ENCODE data around the gene CREB5.
A peak's percentile ranks its signal among the peaks of the same experiment; 100 is the strongest.

CREB5 gene, protein sequence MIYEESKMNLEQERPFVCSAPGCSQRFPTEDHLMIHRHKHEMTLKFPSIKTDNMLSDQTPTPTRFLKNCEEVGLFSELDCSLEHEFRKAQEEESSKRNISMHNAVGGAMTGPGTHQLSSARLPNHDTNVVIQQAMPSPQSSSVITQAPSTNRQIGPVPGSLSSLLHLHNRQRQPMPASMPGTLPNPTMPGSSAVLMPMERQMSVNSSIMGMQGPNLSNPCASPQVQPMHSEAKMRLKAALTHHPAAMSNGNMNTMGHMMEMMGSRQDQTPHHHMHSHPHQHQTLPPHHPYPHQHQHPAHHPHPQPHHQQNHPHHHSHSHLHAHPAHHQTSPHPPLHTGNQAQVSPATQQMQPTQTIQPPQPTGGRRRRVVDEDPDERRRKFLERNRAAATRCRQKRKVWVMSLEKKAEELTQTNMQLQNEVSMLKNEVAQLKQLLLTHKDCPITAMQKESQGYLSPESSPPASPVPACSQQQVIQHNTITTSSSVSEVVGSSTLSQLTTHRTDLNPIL

DNA sequence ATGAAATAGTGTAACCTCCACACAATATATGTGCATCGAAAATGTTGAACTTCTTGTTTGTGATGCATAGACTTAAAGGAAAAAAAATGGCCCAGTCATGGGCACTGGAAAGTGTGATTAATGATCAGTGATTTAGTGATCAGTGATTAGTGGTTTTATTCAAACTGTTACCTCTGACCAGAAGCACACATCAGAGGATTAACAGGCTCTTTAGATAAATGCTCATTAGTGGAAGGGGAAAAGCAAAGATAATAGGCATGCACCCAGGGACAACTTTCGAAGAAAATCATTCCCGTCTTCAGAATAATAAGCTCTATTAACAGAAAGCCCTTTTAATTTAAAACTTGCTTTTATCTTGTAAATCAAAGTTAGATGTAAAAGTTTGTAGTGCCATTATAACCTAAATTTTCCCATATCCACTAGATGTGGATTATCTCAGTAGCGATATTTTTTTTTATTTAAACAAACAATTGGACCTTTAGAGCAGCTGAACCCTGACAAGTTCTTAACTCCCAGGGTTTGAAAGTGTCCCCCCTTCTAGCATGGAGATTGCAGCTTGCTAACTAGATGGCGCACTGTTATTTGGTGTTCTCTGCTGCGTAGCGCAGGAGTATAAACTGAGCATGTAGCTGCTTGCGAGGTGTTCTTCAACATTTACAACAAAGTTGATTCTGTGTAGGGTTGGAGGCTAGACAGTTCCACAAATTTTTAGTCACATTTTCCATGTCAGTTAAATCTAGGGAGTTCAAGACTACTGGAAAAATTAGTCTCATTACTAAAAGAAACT lies at the start of gene CREB5:
TSS of gene CREB5 (plus strand) at position 643 of the 787 bp plus-strand sequence. CDS start 397 bp downstream, outside the sequence.
- Histone ChIP-seq H3K9me3 (ENCODE audit: control insufficient read depth, insufficient read depth, low read length) (no peaks in the 10 kb centered on the region), H3K36me3 (ENCODE audit: insufficient read depth, low read length) (no peaks in the 10 kb centered on the region), H3K9ac (ENCODE audit: low read depth, low read length) (no peak within 1 kb of the TSS; the same call in 1 of the 2 replicates), H3K4me1 (ENCODE audit: insufficient read depth, low read length) (0 out of 2 replicates have a peak, but pooled peaks cover 5% of the 10 kb centered on the region)

DNA sequence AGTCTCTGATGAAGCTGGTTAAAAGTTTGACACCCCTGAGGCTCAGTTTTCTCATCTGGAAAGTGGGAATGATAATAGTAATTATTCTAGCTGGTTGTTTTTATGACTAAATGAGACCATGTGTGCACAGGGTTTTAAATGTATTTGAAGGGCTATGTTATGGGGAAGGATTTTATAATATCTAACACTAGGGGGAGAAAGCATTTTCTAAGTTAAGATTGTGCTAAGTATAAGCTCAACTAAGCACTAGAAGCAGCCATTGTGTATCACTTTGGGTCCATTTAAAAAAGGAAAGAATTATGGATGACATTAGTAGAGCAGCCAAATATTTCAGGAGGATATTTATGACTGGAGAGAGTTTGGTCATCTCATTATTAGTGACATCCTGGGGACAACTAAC lies 49.5 kb upstream of the CREB5 start:
- peaks cover 6% of the 10 kb centered on the region; the same call in 1 of the 2 replicates for H3K9me3 ChIP-seq (ENCODE audit: control insufficient read depth, insufficient read depth, low read length)
- peaks cover 23% of the 10 kb centered on the region for H3K4me1 ChIP-seq (ENCODE audit: insufficient read depth, low read length)
- no peak overlapping the region for H3K9ac ChIP-seq (ENCODE audit: low read depth, low read length)
- H3K36me3 ChIP-seq (ENCODE audit: insufficient read depth, low read length), result no peaks in the 10 kb centered on the region

DNA sequence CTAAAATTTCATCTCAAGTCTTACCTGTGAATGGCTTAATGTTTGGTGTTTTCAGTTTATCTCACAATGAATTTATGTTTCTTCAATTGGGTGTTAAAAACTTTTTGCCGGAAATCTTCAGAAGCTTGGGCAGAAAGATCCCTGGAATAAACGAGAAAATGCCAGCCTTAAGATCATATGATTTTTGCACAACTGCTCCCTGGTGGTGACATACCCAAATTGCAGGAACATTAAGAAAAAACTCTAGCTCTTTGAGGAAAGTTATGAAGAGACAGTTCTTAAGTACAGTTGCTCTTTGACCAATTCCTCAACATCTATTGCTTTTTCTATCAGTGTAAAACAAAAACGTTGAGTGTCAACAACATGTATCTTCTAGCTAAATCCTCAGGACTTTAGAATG lies 48.2 kb upstream of the CREB5 start:
- Histone ChIP-seq H3K4me1 (ENCODE audit: insufficient read depth, low read length) (peaks cover 18% of the 10 kb centered on the region), H3K36me3 (ENCODE audit: insufficient read depth, low read length) (no peaks in the 10 kb centered on the region), H3K9me3 (ENCODE audit: control insufficient read depth, insufficient read depth, low read length) (peaks cover 6% of the 10 kb centered on the region; the same call in 1 of the 2 replicates), H3K9ac (ENCODE audit: low read depth, low read length) (no peak overlapping the region)

DNA sequence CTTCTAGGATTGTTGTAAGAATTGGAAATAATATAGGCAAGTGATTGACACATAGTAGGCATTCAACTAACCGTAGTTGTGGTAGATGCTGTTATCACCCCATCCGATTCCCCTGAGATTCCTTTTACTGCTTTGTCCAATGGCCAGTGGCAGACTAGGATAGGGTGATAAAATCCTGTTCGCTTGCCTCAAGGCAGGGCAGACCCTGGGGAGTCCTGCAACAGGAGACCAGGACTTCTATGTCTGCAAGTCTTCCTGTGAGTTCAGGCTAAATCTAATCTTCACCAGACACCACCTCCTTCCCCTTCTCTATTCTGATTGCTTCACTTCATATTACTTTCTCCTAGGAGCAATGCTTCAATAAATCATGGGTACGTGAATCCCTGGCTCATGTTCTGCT lies 42.8 kb upstream of the CREB5 start:
- Histone ChIP-seq H3K36me3 (ENCODE audit: insufficient read depth, low read length) (no peaks in the 10 kb centered on the region), H3K4me1 (ENCODE audit: insufficient read depth, low read length) (no peaks in the 10 kb centered on the region), H3K9me3 (ENCODE audit: control insufficient read depth, insufficient read depth, low read length) (peaks cover 3% of the 10 kb centered on the region; the same call in 1 of the 2 replicates), H3K9ac (ENCODE audit: low read depth, low read length) (no peak overlapping the region)

DNA sequence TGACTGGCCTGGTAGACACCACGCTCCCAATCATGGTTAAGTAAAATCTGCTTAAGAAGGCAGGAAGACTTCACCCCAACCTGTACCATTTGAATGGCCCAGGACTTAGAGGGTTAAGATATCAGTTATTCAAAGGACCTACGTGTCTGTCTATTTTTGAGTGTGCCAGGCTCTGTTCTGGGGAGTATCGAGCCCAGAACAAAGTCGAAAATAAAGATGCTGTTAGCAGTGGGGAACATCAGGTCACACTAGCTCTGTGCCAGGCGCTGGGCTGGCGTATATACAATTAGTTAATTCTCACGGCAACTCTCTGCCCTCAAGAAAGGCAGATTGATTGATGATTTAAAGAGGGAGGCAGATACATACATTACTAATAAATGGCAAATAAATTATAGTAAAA lies 40.5 kb upstream of the CREB5 start:
- Histone ChIP-seq H3K9ac (ENCODE audit: low read depth, low read length) (no peak overlapping the region), H3K9me3 (ENCODE audit: control insufficient read depth, insufficient read depth, low read length) (no peaks in the 10 kb centered on the region), H3K4me1 (ENCODE audit: insufficient read depth, low read length) (no peaks in the 10 kb centered on the region), H3K36me3 (ENCODE audit: insufficient read depth, low read length) (no peaks in the 10 kb centered on the region)

DNA sequence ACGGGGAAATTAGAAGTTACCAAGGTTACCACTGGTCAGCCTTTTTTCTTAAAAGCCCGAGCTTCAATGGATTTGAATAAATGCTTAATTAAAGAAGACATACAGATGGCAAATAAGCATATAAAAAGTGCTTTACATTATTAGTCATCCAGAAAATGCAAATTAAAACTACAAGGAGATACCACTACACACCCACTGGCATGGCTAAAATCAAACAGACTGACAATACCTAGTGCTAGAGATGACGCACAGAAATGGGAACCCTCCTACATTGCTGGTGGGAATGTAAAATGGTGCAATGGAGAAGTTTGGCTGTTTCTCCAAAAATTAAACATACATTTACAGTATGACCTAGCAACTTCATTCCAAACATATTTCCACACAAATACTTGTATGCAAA lies 38.3 kb upstream of the CREB5 start:
- Histone ChIP-seq H3K36me3 (ENCODE audit: insufficient read depth, low read length) (no peaks in the 10 kb centered on the region; the same call in 1 of the 2 replicates), H3K9ac (ENCODE audit: low read depth, low read length) (no peak overlapping the region), H3K9me3 (ENCODE audit: control insufficient read depth, insufficient read depth, low read length) (no peaks in the 10 kb centered on the region), H3K4me1 (ENCODE audit: insufficient read depth, low read length) (no peaks in the 10 kb centered on the region)

DNA sequence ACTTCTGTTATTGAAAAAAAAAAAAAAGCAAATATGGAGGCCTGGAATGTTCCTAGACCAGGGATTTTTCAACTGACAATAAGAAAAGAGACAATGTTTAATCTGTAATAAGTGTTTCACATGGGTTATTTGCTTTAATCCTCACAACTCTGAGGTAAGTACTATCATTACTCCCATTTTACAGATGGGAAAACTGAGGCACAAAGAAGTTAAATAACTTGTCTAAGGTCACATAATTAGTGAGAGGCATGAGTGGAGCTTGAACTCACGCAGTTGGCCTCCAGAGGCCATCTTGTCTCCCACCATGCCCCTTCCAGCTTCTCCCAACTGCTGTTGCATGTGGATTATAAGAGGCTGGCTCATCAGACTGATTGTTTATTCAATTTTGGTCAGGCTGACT lies 36.6 kb upstream of the CREB5 start:
- no peak overlapping the region for H3K9ac ChIP-seq (ENCODE audit: low read depth, low read length)
- no peaks in the 10 kb centered on the region; the same call in 1 of the 2 replicates for H3K36me3 ChIP-seq (ENCODE audit: insufficient read depth, low read length)
- no peaks in the 10 kb centered on the region for H3K4me1 ChIP-seq (ENCODE audit: insufficient read depth, low read length)
- no peaks in the 10 kb centered on the region for H3K9me3 ChIP-seq (ENCODE audit: control insufficient read depth, insufficient read depth, low read length)

DNA sequence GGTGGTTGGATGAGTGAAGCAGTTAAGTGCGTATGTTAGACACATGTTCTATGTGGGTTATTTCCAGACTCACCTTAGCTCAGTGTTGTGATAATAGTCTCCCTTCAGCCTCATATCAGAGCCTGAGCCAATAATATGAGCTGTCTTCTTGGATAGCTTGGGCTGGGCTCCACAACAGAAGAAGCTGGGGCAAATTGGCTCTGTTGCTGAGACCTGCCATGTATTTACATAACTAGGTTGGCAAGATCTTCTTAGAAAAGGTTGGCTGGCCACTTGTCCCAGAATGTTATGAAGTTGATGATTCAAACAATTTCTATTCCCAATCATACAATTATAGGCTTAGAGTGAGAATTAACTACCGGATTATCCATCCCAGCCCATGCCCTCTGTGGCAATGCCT lies 35.7 kb upstream of the CREB5 start:
- no peaks in the 10 kb centered on the region; the same call in 1 of the 2 replicates for H3K36me3 ChIP-seq (ENCODE audit: insufficient read depth, low read length)

DNA sequence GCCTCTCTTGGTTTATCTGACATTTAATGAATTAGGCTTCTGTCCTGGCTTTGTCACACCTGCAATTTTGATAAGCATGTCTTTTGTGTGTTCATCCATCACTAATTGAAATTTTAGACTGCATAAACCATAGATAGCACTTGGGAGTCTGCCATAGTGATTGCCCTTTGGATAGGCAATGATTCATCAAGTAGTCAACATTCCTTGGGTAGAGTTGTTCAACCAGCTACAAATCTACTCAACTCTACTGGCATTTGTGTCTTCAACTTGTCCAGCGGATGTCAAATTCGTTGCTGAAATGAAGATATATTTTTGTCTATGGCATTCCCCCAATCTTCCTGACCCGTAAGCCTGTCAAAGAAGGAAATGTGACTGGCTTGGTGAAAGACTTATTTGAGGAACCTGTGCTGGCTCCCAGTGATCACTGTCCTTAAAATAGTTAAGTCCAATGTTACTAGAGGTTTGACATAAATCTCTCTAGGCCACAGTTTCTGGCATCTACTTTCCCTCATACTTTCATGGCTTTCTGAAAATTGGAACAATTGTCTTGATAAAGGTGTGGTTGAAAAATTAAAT lies 33.7 kb upstream of the CREB5 start:
- no peaks in the 10 kb centered on the region; the same call in 1 of the 2 replicates for H3K36me3 ChIP-seq (ENCODE audit: insufficient read depth, low read length)
- H3K4me1 ChIP-seq (ENCODE audit: insufficient read depth, low read length), result no peaks in the 10 kb centered on the region
- H3K9ac ChIP-seq (ENCODE audit: low read depth, low read length), result no peak overlapping the region
- H3K9me3 ChIP-seq (ENCODE audit: control insufficient read depth, insufficient read depth, low read length), result no peaks in the 10 kb centered on the region

More for the DNA sequence above, 35.7 kb upstream of the CREB5 start:
- Histone ChIP-seq H3K9me3 (ENCODE audit: control insufficient read depth, insufficient read depth, low read length) (no peaks in the 10 kb centered on the region), H3K9ac (ENCODE audit: low read depth, low read length) (no peak overlapping the region), H3K4me1 (ENCODE audit: insufficient read depth, low read length) (no peaks in the 10 kb centered on the region)

DNA sequence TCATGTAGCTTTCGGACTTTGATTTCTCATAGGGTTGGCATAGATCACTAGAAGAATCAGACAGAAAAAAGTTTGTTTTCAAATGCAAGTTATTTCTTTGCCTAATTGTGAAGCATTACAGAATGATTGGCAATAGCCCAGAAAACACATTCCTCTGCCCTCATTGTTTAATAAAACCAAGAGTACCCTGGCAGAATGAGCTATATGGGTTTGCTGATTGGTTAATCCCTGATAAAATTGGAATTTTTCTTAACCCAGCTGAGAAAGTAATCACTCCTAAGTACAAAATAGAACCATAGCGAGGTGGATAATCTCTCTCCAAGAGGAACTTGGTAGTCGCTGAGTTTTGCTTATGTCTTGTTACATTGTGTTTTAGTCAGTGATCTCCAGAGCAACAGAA lies 30.9 kb upstream of the CREB5 start:
- H3K9me3 ChIP-seq (ENCODE audit: control insufficient read depth, insufficient read depth, low read length), result no peaks in the 10 kb centered on the region
- H3K9ac ChIP-seq (ENCODE audit: low read depth, low read length), result no peak overlapping the region
- H3K4me1 ChIP-seq (ENCODE audit: insufficient read depth, low read length), result no peaks in the 10 kb centered on the region
- H3K36me3 ChIP-seq (ENCODE audit: insufficient read depth, low read length), result no peaks in the 10 kb centered on the region; the same call in 1 of the 2 replicates

DNA sequence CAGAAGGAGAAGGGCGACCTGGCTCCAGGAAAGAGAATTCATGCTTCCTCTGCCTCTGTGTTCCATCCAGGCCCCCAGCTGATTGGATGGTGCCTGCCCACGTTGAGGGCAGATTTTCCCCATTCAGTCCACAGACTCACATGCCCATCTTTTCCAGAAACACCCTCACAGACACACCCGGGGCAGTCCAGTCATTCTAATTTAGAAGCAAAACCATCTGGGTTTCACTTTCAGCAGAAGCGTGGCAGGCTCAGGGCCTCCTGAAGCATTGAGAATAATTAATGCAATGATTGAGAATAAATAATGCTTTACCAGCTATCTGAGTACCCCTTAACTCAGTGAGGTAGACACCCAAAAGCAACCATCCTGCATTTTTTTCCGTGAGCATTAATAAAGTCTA lies 30.2 kb upstream of the CREB5 start:
- H3K9ac ChIP-seq (ENCODE audit: low read depth, low read length), result no peak overlapping the region
- no peaks in the 10 kb centered on the region for H3K36me3 ChIP-seq (ENCODE audit: insufficient read depth, low read length)
- no peaks in the 10 kb centered on the region for H3K4me1 ChIP-seq (ENCODE audit: insufficient read depth, low read length)
- no peaks in the 10 kb centered on the region for H3K9me3 ChIP-seq (ENCODE audit: control insufficient read depth, insufficient read depth, low read length)

DNA sequence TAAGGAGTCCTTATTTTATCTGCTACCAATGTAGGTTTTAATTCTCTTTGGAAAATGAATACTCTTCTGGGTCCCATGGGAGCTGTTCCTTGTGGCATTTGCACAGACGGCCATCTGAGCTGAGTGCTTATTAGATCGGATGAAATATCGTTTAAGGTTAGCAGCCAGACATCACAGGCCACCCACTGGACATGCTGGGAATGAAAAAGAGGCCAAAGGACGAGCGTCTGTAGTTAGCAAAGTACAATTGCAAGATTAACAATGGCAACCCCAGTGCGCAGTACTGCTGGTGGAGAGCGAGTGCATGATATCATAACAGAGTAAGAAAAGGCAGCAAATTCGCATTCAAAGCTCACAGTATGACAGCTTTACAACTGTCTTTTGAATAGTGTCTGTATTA lies 28.3 kb upstream of the CREB5 start:
- Histone ChIP-seq H3K9me3 (ENCODE audit: control insufficient read depth, insufficient read depth, low read length) (no peaks in the 10 kb centered on the region), H3K9ac (ENCODE audit: low read depth, low read length) (no peak overlapping the region), H3K36me3 (ENCODE audit: insufficient read depth, low read length) (no peaks in the 10 kb centered on the region), H3K4me1 (ENCODE audit: insufficient read depth, low read length) (no peaks in the 10 kb centered on the region)

DNA sequence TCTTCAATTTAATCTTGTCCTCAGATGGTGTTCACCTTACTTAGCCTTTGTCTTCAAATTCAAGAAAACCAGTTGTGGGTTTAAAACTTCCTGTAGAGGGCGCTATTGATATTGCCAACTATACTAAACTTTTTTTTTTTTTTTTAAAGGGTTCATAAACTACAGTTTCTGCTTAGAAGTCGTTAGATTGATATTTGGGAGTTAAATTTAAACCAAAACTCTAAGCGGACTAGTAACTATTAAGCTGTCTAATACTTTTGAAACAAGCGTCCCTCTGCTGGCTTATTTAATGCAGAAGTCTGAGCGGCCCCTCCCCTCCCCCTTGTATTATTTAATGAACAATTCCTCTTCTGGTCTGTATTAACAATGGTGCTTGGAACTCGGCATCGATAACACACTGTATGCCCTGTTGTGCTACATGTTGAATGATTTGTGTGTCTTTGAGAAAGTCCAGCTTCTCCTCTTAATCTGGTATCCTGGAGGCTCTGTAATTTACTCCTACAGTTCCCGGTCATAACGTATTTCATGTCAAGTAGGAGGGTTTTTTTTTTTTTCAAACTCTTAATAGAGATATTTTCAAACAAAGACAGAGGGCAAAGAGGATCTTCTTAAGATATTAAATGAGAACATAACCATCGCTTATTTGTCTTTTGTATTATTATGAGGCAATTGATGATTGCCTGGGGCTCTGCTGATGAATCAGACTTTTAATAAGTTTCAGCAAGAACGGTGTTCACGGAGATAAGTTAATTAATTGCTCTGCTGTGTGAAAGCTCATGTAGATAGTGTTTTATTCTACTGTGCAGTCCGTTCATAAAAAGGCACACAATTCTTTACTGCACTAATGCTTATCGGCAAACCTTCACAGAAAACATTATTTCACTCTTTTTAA lies 22.6 kb upstream of the CREB5 start:
- H3K9ac ChIP-seq (ENCODE audit: low read depth, low read length), result peak overlapping the region; percentile 39; the same call in 1 of the 2 replicates

More for the DNA sequence above, 22.6 kb upstream of the CREB5 start:
- Histone ChIP-seq H3K36me3 (ENCODE audit: insufficient read depth, low read length) (no peaks in the 10 kb centered on the region), H3K9me3 (ENCODE audit: control insufficient read depth, insufficient read depth, low read length) (no peaks in the 10 kb centered on the region), H3K4me1 (ENCODE audit: insufficient read depth, low read length) (0 out of 2 replicates have a peak, but pooled peaks cover 5% of the 10 kb centered on the region)
